GM04504 (cell line): Measurements from ENCODE around the gene CSMD2.

Experiments used
- DNase-seq: peaks from one replicate; pipeline ENCODE4 v3.0.0-alpha.2; 2012; ENCODE audit warnings: low read depth

Gene CSMD2

GRCh38 chr1:33960188-33960895 lies 204.7 kb downstream of the CSMD2 start:
- DNase-seq: no peak

GRCh38 chr1:33957854-33958253 lies 207.2 kb downstream of the CSMD2 start:
- DNase-seq: no peak

GRCh38 chr1:33955096-33955495 lies 209.9 kb downstream of the CSMD2 start:
- no peak for DNase-seq

GRCh38 chr1:33949570-33949969 lies 215.5 kb downstream of the CSMD2 start:
- DNase-seq: no peak

GRCh38 chr1:33948291-33948690 lies 216.7 kb downstream of the CSMD2 start:
- no peak for DNase-seq

- no peak for DNase-seq
These were observed 218.2 kb downstream of the CSMD2 start for GRCh38 chr1:33946836-33947235.

- DNase-seq: no peak
These were observed 220.2 kb downstream of the CSMD2 start for GRCh38 chr1:33944846-33945245.

GRCh38 chr1:33943978-33944377 lies 221.1 kb downstream of the CSMD2 start:
- DNase-seq: no peak

GRCh38 chr1:33932871-33933270 lies 232.2 kb downstream of the CSMD2 start:
- DNase-seq: no peak

GRCh38 chr1:33931111-33931475 lies 233.9 kb downstream of the CSMD2 start:
- no peak for DNase-seq

GRCh38 chr1:33930346-33931110 lies 234.5 kb downstream of the CSMD2 start:
- DNase-seq: no peak

- DNase-seq: no peak
These were observed 236.8 kb downstream of the CSMD2 start for GRCh38 chr1:33928251-33928650.

- DNase-seq: no peak
These were observed 237.3 kb downstream of the CSMD2 start for GRCh38 chr1:33927721-33928120.

- no peak for DNase-seq
These were observed 239.4 kb downstream of the CSMD2 start for GRCh38 chr1:33925586-33925985.

GRCh38 chr1:33921281-33921680 lies 243.7 kb downstream of the CSMD2 start:
- no peak for DNase-seq

- no peak for DNase-seq
These were observed 246.7 kb downstream of the CSMD2 start for GRCh38 chr1:33918368-33918767.

- DNase-seq: no peak
These were observed 248.2 kb downstream of the CSMD2 start for GRCh38 chr1:33916786-33917185.

- DNase-seq: no peak
These were observed 250.5 kb downstream of the CSMD2 start for GRCh38 chr1:33914531-33914930.

- no peak for DNase-seq
These were observed 256.6 kb downstream of the CSMD2 start for GRCh38 chr1:33908324-33908956.

GRCh38 chr1:33906156-33906555 lies 258.9 kb downstream of the CSMD2 start:
- DNase-seq: no peak

GRCh38 chr1:33905241-33905640 lies 259.8 kb downstream of the CSMD2 start:
- DNase-seq: no peak

GRCh38 chr1:33903210-33903589 lies 261.8 kb downstream of the CSMD2 start:
- DNase-seq: no peak

- DNase-seq: no peak
These were observed 262.4 kb downstream of the CSMD2 start for GRCh38 chr1:33902486-33903209.
